CD4-positive, alpha-beta T cell (primary cell): Measurements from ENCODE around the gene MYH11. TPM values are rescaled to one million over a fixed set of nuclear protein-coding genes. Genes with fewer than 3 reads are reported as not detected.

Experiments used
- ATAC-seq: fragments of 200-7000 bp; cut with Tn5 transposase; one replicate; pipeline ENCODE4 v1.10.0; 2022; ENCODE audit warnings: mild to moderate bottlenecking; ENCODE audit not compliant: poor library complexity
- CTCF ChIA-PET: fragments of 350-600 bp; sonication (Branson Sonifier 250); formaldehyde crosslinking; loops from one replicate; lab custom pipeline; 2021; ENCODE audit warnings: antibody characterized with exemption, inconsistent platforms; lab: Charles Lee
- POLR2A ChIA-PET: fragments of 350-600 bp; sonication (Branson Sonifier 250); formaldehyde crosslinking; loops from one replicate; lab custom pipeline; 2021; ENCODE audit warnings: antibody characterized with exemption, inconsistent platforms; lab: Charles Lee
- DNase-seq, 14 experiments: peaks; one replicate each; pipeline ENCODE4 v3.0.0-alpha.2; 2013 to 2020; ENCODE audit warnings: mixed read lengths in 2 of 14
- H3K27ac ChIP-seq, 2 donors: one replicate each; pipeline versions ENCODE4 v1.5.1 to v1.7.0; 2013; ENCODE audit warnings: low read length in 2 of 2, low read depth in 1 of 2, mild to moderate bottlenecking in 1 of 2
- H3K27me3 ChIP-seq, 2 experiments: 1 replicate in 1 of 2; 2 replicates in 1 of 2; pipeline versions ENCODE4 v1.6.1 to v1.7.0; 2013; ENCODE audit warnings: low read length in 2 of 2, control low read depth in 1 of 2, mild to moderate bottlenecking in 1 of 2, moderate library complexity in 1 of 2; ENCODE audit not compliant: insufficient read depth in 2 of 2, control insufficient read depth in 1 of 2
- H3K36me3 ChIP-seq: one replicate; pipeline ENCODE4 v1.6.1; 2013; ENCODE audit warnings: low read length, control low read depth; ENCODE audit not compliant: insufficient read depth
- H3K4me1 ChIP-seq: one replicate; pipeline ENCODE4 v1.6.1; 2013; ENCODE audit warnings: low read length, control low read depth; ENCODE audit not compliant: insufficient read depth
- H3K4me3 ChIP-seq: one replicate; pipeline ENCODE4 v1.5.1; 2013; ENCODE audit warnings: mild to moderate bottlenecking, low read length, moderate library complexity
- H3K9me3 ChIP-seq, 2 experiments: 1 replicate in 1 of 2; 2 replicates in 1 of 2; pipeline versions ENCODE4 v1.6.1 to v1.7.0; 2013; ENCODE audit warnings: low read length in 2 of 2, mild to moderate bottlenecking in 2 of 2, control low read depth in 1 of 2, moderate library complexity in 1 of 2; ENCODE audit not compliant: control insufficient read depth in 1 of 2, insufficient read depth in 1 of 2
- H3K27ac Mint-ChIP-seq: one replicate; pipeline ENCODE4 v1.8.0; 2020; ENCODE audit warnings: mixed read lengths
- H3K27me3 Mint-ChIP-seq: one replicate; pipeline ENCODE4 v1.8.0; 2021; ENCODE audit warnings: mixed read lengths
- H3K36me3 Mint-ChIP-seq: one replicate; pipeline ENCODE4 v1.8.0; 2021; ENCODE audit warnings: low read depth, mixed read lengths
- H3K4me1 Mint-ChIP-seq: one replicate; pipeline ENCODE4 v1.8.0; 2021; ENCODE audit warnings: low read depth, mixed read lengths
- H3K4me3 Mint-ChIP-seq: one replicate; pipeline ENCODE4 v1.8.0; 2020; ENCODE audit warnings: mild to moderate bottlenecking, mixed read lengths
- H3K9me3 Mint-ChIP-seq: one replicate; pipeline ENCODE4 v1.8.0; 2020; ENCODE audit warnings: mixed read lengths
- CTCF ChIP-seq: fragments of 200-600 bp; IDR thresholded peaks from one replicate; pipeline ENCODE4 v1.8.0; 2022; ENCODE audit warnings: antibody characterized with exemption, mild to moderate bottlenecking
- intact Hi-C, 2 experiments: fragments of 100-400 bp; cut with DNase I in 1 of 2; cut with micrococcal nuclease in 1 of 2; formaldehyde crosslinking; loops; one replicate each; pipeline versions ENCODE4 v1.15.1 to v1.9.0; 2023 to 2025; cut with DNase I, micrococcal nuclease
- total RNA-seq, 174 experiments: library from RNA in 2 of 174; stranded (reverse) in 2 of 174; gene quantifications; one replicate each; pipeline ENCODE4 v1.2.3 and lab custom pipeline; 2021 to 2026

The MYH11 gene
- total RNA-seq, 2 experiments from 2014 or later = not detected

DNA sequence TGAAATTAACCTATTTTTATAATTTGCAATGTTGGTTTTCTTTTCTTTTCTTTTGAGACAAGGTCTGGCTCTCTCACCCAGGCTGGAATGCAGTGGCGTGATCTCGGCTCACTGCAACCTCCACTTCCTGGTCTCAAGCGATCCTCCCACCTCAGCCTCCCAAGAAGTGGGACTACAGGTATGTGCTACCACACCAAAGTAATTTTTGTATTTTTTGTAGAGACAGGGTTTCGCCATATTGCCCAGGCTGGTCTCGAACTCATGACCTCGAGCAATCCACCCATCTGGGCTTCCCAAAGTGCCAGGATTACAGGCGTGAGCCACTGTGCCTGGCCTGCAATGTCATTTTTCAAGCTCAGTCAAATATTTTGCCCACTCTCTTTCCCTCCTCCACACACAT lies 36.0 kb downstream of the MYH11 start:
- Mint-ChIP-seq H3K27me3 (peaks cover 4% of the 10 kb centered on the region), H3K9me3 (peaks cover 5% of the 10 kb centered on the region), H3K36me3 (no peaks in the 10 kb centered on the region), H3K4me3 (no peak overlapping the region), H3K4me1 (no peaks in the 10 kb centered on the region), H3K27ac (no peak overlapping the region)
- ChIA-PET POLR2A (no interaction called here), CTCF (no interaction called here)
- H3K9me3 ChIP-seq = peaks cover 7 to 8% of the 10 kb centered on the region in 2 experiments
- intact Hi-C loops = loop anchor here in 1 of 2 experiments (5.0 kb wide), 1 partner anchor 394 kb away; no protein-coding TSS in a partner anchor
- H3K4me1 ChIP-seq = no peaks in the 10 kb centered on the region
- no peaks in the 10 kb centered on the region for H3K36me3 ChIP-seq
- no peak overlapping the region for H3K27ac ChIP-seq
- no peak for DNase-seq
- ATAC-seq = no peak
- no peak overlapping the region for H3K4me3 ChIP-seq
- no peaks in the 10 kb centered on the region for H3K27me3 ChIP-seq
- TF ChIP-seq CTCF = no peak

DNA sequence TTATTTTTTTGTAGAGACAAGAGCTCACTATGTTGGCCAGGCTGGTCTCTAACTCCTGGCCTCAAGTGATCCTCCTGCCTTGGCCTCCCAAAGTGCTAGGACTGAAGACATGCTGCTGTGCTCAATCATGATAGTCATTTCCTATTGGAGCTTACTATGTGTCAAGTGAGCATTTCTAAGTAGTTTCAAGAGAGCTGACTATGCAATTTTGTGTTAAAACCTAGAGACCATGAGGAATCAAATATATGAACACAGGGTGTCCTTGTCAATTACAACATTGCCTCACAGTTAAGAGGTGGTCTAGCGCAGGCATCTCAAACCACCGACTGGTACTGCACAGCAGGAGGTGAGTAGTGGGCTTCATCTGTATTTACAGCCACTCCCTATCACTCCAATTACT lies 37.8 kb downstream of the MYH11 start:
- no peak for TF ChIP-seq CTCF
- POLR2A ChIA-PET = no interaction called here
- H3K27me3 Mint-ChIP-seq = peaks cover 4% of the 10 kb centered on the region
- no peaks in the 10 kb centered on the region for H3K36me3 Mint-ChIP-seq
- H3K27ac Mint-ChIP-seq = no peak overlapping the region
- Histone ChIP-seq H3K27me3 (no peaks in the 10 kb centered on the region), H3K4me1 (no peaks in the 10 kb centered on the region), H3K27ac (no peak overlapping the region), H3K4me3 (no peak overlapping the region), H3K36me3 (no peaks in the 10 kb centered on the region), H3K9me3 (peaks cover 10 to 18% of the 10 kb centered on the region in 2 experiments)
- peaks cover 8% of the 10 kb centered on the region for H3K9me3 Mint-ChIP-seq
- no peaks in the 10 kb centered on the region for H3K4me1 Mint-ChIP-seq
- CTCF ChIA-PET = no interaction called here
- DNase-seq (no peak), ATAC-seq (no peak)
- H3K4me3 Mint-ChIP-seq = no peak overlapping the region
- intact Hi-C loops = no loop called here

DNA sequence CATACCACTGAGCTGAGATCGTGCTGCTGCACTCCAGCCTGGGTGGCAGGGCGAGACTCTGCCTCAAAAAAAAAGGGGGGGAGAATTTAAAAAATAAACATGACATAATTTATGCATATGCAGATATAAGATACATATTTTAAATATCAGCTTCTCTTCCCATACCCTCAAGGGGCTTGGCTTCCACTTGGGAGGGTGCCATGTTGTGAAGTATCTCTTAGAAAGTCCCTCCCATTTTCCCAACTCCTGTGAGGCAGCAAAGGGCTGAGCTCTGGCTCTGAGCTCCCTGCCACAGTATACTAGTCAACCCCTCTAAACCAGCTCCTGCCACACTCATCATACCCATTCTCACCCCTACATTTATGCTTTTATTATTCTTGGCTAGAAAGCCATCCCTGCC lies 39.4 kb downstream of the MYH11 start:
- ATAC-seq = no peak
- POLR2A ChIA-PET = no interaction called here
- CTCF ChIA-PET = no interaction called here

More for the DNA sequence above, 39.4 kb downstream of the MYH11 start:
- no peaks in the 10 kb centered on the region for H3K4me1 ChIP-seq
- peaks cover 15 to 18% of the 10 kb centered on the region in 2 experiments for H3K9me3 ChIP-seq
- Mint-ChIP-seq H3K27ac (no peak overlapping the region), H3K4me3 (no peak overlapping the region), H3K9me3 (peaks cover 8% of the 10 kb centered on the region), H3K36me3 (no peaks in the 10 kb centered on the region), H3K4me1 (no peaks in the 10 kb centered on the region), H3K27me3 (peaks cover 4% of the 10 kb centered on the region)
- DNase-seq = no peak
- no peaks in the 10 kb centered on the region for H3K36me3 ChIP-seq
- H3K27me3 ChIP-seq = no peaks in the 10 kb centered on the region
- no peak overlapping the region for H3K4me3 ChIP-seq
- intact Hi-C loops = no loop called here
- TF ChIP-seq CTCF = no peak
- no peak overlapping the region for H3K27ac ChIP-seq
